Gastrocnemius medialis (tissue), 4 donors: ENCODE data around the gene NAA10.

Experiments
- POLR2A ChIP-seq, 2 donors: fragments of 450-650 bp; IDR thresholded peaks; one replicate each; pipeline ENCODE4 v1.6.1; 2017; ENCODE audit warnings: antibody characterized with exemption in 2 of 2, mild to moderate bottlenecking in 2 of 2, moderate library complexity in 2 of 2
- TF ChIP-seq, protein P1 (sequence below), 5 experiments: fragments of 450-650 bp in 3 of 5; fragments of 200-600 bp in 2 of 5; sonication (generic) in 2 of 5; IDR thresholded peaks in 4 of 5; conservative IDR thresholded peaks in 1 of 5; 1 replicate in 4 of 5; 2 replicates in 1 of 5; pipeline ENCODE4 v1.5.1; 2016 to 2019; ENCODE audit warnings: antibody characterized with exemption in 5 of 5, mild to moderate bottlenecking in 3 of 5, moderate library complexity in 3 of 5

DNA sequence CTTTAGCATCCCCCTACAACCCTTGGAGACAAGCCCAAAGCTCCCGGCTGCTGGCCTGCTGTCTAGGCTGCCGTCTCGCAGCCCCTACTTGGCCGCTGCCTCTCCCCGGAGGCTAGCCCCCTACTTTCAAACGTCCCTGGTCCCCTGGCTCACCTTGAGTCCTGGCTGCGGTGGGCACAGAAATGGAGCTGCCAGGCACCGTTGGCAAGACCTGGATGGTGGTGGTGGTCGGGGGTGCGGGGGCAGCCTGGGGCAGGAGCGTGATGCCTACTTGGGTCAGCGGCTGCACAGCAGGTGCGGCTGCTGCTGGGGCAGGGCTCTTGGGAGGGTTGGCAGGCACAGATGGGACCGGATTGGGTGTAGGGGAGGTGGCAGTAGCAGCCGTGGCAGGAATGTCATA is 24.8 kb upstream of the NAA10 start:
- TF ChIP-seq, protein P1, sequence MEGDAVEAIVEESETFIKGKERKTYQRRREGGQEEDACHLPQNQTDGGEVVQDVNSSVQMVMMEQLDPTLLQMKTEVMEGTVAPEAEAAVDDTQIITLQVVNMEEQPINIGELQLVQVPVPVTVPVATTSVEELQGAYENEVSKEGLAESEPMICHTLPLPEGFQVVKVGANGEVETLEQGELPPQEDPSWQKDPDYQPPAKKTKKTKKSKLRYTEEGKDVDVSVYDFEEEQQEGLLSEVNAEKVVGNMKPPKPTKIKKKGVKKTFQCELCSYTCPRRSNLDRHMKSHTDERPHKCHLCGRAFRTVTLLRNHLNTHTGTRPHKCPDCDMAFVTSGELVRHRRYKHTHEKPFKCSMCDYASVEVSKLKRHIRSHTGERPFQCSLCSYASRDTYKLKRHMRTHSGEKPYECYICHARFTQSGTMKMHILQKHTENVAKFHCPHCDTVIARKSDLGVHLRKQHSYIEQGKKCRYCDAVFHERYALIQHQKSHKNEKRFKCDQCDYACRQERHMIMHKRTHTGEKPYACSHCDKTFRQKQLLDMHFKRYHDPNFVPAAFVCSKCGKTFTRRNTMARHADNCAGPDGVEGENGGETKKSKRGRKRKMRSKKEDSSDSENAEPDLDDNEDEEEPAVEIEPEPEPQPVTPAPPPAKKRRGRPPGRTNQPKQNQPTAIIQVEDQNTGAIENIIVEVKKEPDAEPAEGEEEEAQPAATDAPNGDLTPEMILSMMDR (IDR thresholded peaks at IDR 0.05 in 4 of 5, conservative IDR thresholded peaks at IDR 0.05 in 1 of 5), result no peak
- TF ChIP-seq POLR2A (IDR thresholded peaks at IDR 0.05), result no peak
